ENCODE measurements around the gene RHOBTB3.
A peak's percentile ranks its signal among the peaks of the same experiment; 100 is the strongest.
"Not testable (repeated sequence)": the region's sequence is repeated elsewhere in the genome, so short reads cannot be mapped to it uniquely, and the experiment has no call there.

The RHOBTB3 gene

GRCh38 chr5:95806687-95807086 lies 75.6 kb downstream of the RHOBTB3 start:
- no peak overlapping the region for H3K27ac ChIP-seq (ENCODE audit: low read depth, low read length)
- H3K9me3 ChIP-seq (ENCODE audit: control insufficient read depth in 5 of 5, low read length in 5 of 5): peaks cover 0 to 6% (median 0%) of the 10 kb centered on the region in 5 donors
- no peaks in the 10 kb centered on the region for H3K27me3 ChIP-seq (ENCODE audit: control insufficient read depth in 5 of 5, insufficient read depth in 4 of 5, low read length in 5 of 5)
- peaks cover 9 to 39% (median 37%) of the 10 kb centered on the region in 5 donors for H3K4me1 ChIP-seq (ENCODE audit: control insufficient read depth in 5 of 5, insufficient read depth in 5 of 5, low read length in 5 of 5)
- H3K36me3 ChIP-seq (ENCODE audit: control insufficient read depth in 5 of 5, insufficient read depth in 5 of 5, low read length in 5 of 5): peaks cover 0 to 2% (median 0%) of the 10 kb centered on the region in 5 donors
- H3K9ac ChIP-seq (ENCODE audit: low read length in 5 of 5): no peak overlapping the region
- no peak overlapping the region for H3K4me3 ChIP-seq (ENCODE audit: low read depth in 1 of 5, low read length in 5 of 5)

- H3K9ac ChIP-seq (ENCODE audit: low read length in 5 of 5): peak overlapping the region in 3 of 5 donors; percentile 25 to 53 (median 47)
- peaks cover 0 to 8% (median 4%) of the 10 kb centered on the region in 5 donors for H3K36me3 ChIP-seq (ENCODE audit: control insufficient read depth in 5 of 5, insufficient read depth in 5 of 5, low read length in 5 of 5)
- peak overlapping the region in 1 of 5 donors; percentile 45 for H3K4me3 ChIP-seq (ENCODE audit: low read depth in 1 of 5, low read length in 5 of 5)
- H3K4me1 ChIP-seq (ENCODE audit: control insufficient read depth in 5 of 5, insufficient read depth in 5 of 5, low read length in 5 of 5): peaks cover 9 to 46% (median 39%) of the 10 kb centered on the region in 5 donors
- H3K27ac ChIP-seq (ENCODE audit: low read depth, low read length): peak overlapping the region; percentile 89
- peaks cover 0 to 6% (median 0%) of the 10 kb centered on the region in 5 donors for H3K9me3 ChIP-seq (ENCODE audit: control insufficient read depth in 5 of 5, low read length in 5 of 5)
- no peaks in the 10 kb centered on the region for H3K27me3 ChIP-seq (ENCODE audit: control insufficient read depth in 5 of 5, insufficient read depth in 4 of 5, low read length in 5 of 5)
These were observed 77.0 kb downstream of the RHOBTB3 start for GRCh38 chr5:95808013-95808685.

- Histone ChIP-seq H3K27me3 (ENCODE audit: control insufficient read depth in 5 of 5, insufficient read depth in 4 of 5, low read length in 5 of 5) (no peaks in the 10 kb centered on the region), H3K27ac (ENCODE audit: low read depth, low read length) (peak overlapping the region; percentile 89), H3K9me3 (ENCODE audit: control insufficient read depth in 5 of 5, low read length in 5 of 5) (peaks cover 0 to 6% (median 0%) of the 10 kb centered on the region in 5 donors), H3K9ac (ENCODE audit: low read length in 5 of 5) (peak overlapping the region in 4 of 5 donors; percentile 12 to 47 (median 34)), H3K36me3 (ENCODE audit: control insufficient read depth in 5 of 5, insufficient read depth in 5 of 5, low read length in 5 of 5) (peaks cover 4 to 14% (median 8%) of the 10 kb centered on the region in 5 donors), H3K4me3 (ENCODE audit: low read depth in 1 of 5, low read length in 5 of 5) (peak overlapping the region in 2 of 5 donors; percentile 7 to 45), H3K4me1 (ENCODE audit: control insufficient read depth in 5 of 5, insufficient read depth in 5 of 5, low read length in 5 of 5) (peaks cover 9 to 46% (median 39%) of the 10 kb centered on the region in 5 donors)
These were observed 77.7 kb downstream of the RHOBTB3 start for GRCh38 chr5:95808686-95809413.

- H3K27ac ChIP-seq (ENCODE audit: low read depth, low read length): peak overlapping the region; percentile 89
- peaks cover 0 to 6% (median 0%) of the 10 kb centered on the region in 5 donors for H3K9me3 ChIP-seq (ENCODE audit: control insufficient read depth in 5 of 5, low read length in 5 of 5)
- peak overlapping the region in 2 of 5 donors; percentile 7 to 45 for H3K4me3 ChIP-seq (ENCODE audit: low read depth in 1 of 5, low read length in 5 of 5)
- H3K9ac ChIP-seq (ENCODE audit: low read length in 5 of 5): peak overlapping the region in 3 of 5 donors; percentile 12 to 44 (median 18)
- no peaks in the 10 kb centered on the region for H3K27me3 ChIP-seq (ENCODE audit: control insufficient read depth in 5 of 5, insufficient read depth in 4 of 5, low read length in 5 of 5)
- peaks cover 9 to 46% (median 39%) of the 10 kb centered on the region in 5 donors for H3K4me1 ChIP-seq (ENCODE audit: control insufficient read depth in 5 of 5, insufficient read depth in 5 of 5, low read length in 5 of 5)
- H3K36me3 ChIP-seq (ENCODE audit: control insufficient read depth in 5 of 5, insufficient read depth in 5 of 5, low read length in 5 of 5): peaks cover 4 to 19% (median 13%) of the 10 kb centered on the region in 5 donors
These were observed 78.4 kb downstream of the RHOBTB3 start for GRCh38 chr5:95809414-95809960.

GRCh38 chr5:95810305-95811125 lies 79.4 kb downstream of the RHOBTB3 start:
- peak overlapping the region in 3 of 5 donors; percentile 28 to 42 (median 31) for H3K9ac ChIP-seq (ENCODE audit: low read length in 5 of 5)
- no peak overlapping the region for H3K4me3 ChIP-seq (ENCODE audit: low read depth in 1 of 5, low read length in 5 of 5)
- no peaks in the 10 kb centered on the region for H3K9me3 ChIP-seq (ENCODE audit: control insufficient read depth in 5 of 5, low read length in 5 of 5)
- no peaks in the 10 kb centered on the region for H3K27me3 ChIP-seq (ENCODE audit: control insufficient read depth in 5 of 5, insufficient read depth in 4 of 5, low read length in 5 of 5)
- H3K4me1 ChIP-seq (ENCODE audit: control insufficient read depth in 5 of 5, insufficient read depth in 5 of 5, low read length in 5 of 5): peaks cover 9 to 46% (median 39%) of the 10 kb centered on the region in 5 donors
- peak overlapping the region; percentile 89 for H3K27ac ChIP-seq (ENCODE audit: low read depth, low read length)
- peaks cover 11 to 30% (median 23%) of the 10 kb centered on the region in 5 donors for H3K36me3 ChIP-seq (ENCODE audit: control insufficient read depth in 5 of 5, insufficient read depth in 5 of 5, low read length in 5 of 5)

GRCh38 chr5:95811126-95811423 lies 79.9 kb downstream of the RHOBTB3 start:
- H3K4me3 ChIP-seq (ENCODE audit: low read depth in 1 of 5, low read length in 5 of 5); H3K9me3 ChIP-seq (ENCODE audit: control insufficient read depth in 5 of 5, low read length in 5 of 5); H3K9ac ChIP-seq (ENCODE audit: low read length in 5 of 5); H3K27me3 ChIP-seq (ENCODE audit: control insufficient read depth in 5 of 5, insufficient read depth in 4 of 5, low read length in 5 of 5): not testable (repeated sequence)
- Histone ChIP-seq H3K27ac (ENCODE audit: low read depth, low read length) (peak overlapping the region; percentile 89), H3K36me3 (ENCODE audit: control insufficient read depth in 5 of 5, insufficient read depth in 5 of 5, low read length in 5 of 5) (peaks cover 11 to 35% (median 29%) of the 10 kb centered on the region in 5 donors), H3K4me1 (ENCODE audit: control insufficient read depth in 5 of 5, insufficient read depth in 5 of 5, low read length in 5 of 5) (peaks cover 9 to 48% (median 39%) of the 10 kb centered on the region in 5 donors)

- peaks cover 11 to 40% (median 33%) of the 10 kb centered on the region in 5 donors for H3K36me3 ChIP-seq (ENCODE audit: control insufficient read depth in 5 of 5, insufficient read depth in 5 of 5, low read length in 5 of 5)
- not testable (repeated sequence) for H3K4me3 ChIP-seq (ENCODE audit: low read depth in 1 of 5, low read length in 5 of 5); H3K9me3 ChIP-seq (ENCODE audit: control insufficient read depth in 5 of 5, low read length in 5 of 5); H3K27me3 ChIP-seq (ENCODE audit: control insufficient read depth in 5 of 5, insufficient read depth in 4 of 5, low read length in 5 of 5)
- H3K27ac ChIP-seq (ENCODE audit: low read depth, low read length): peak overlapping the region; percentile 62
- H3K9ac ChIP-seq (ENCODE audit: low read length in 5 of 5): peak overlapping the region in 2 of 5 donors; percentile 0 to 26
- H3K4me1 ChIP-seq (ENCODE audit: control insufficient read depth in 5 of 5, insufficient read depth in 5 of 5, low read length in 5 of 5): peaks cover 9 to 51% (median 39%) of the 10 kb centered on the region in 5 donors
These were observed 80.4 kb downstream of the RHOBTB3 start for GRCh38 chr5:95811461-95812073.

- peak overlapping the region in 2 of 5 donors; percentile 0 to 26 for H3K9ac ChIP-seq (ENCODE audit: low read length in 5 of 5)
- H3K27ac ChIP-seq (ENCODE audit: low read depth, low read length): peak overlapping the region; percentile 62
These were observed 80.9 kb downstream of the RHOBTB3 start for GRCh38 chr5:95812074-95812471.

GRCh38 chr5:95813035-95813434 lies 81.9 kb downstream of the RHOBTB3 start:
- not testable (repeated sequence) for H3K27me3 ChIP-seq (ENCODE audit: control insufficient read depth in 5 of 5, insufficient read depth in 4 of 5, low read length in 5 of 5); H3K4me3 ChIP-seq (ENCODE audit: low read depth in 1 of 5, low read length in 5 of 5); H3K9me3 ChIP-seq (ENCODE audit: control insufficient read depth in 5 of 5, low read length in 5 of 5); H3K9ac ChIP-seq (ENCODE audit: low read length in 5 of 5); H3K27ac ChIP-seq (ENCODE audit: low read depth, low read length)
- Histone ChIP-seq H3K4me1 (ENCODE audit: control insufficient read depth in 5 of 5, insufficient read depth in 5 of 5, low read length in 5 of 5) (peaks cover 12 to 64% (median 51%) of the 10 kb centered on the region in 5 donors), H3K36me3 (ENCODE audit: control insufficient read depth in 5 of 5, insufficient read depth in 5 of 5, low read length in 5 of 5) (peaks cover 11 to 47% (median 42%) of the 10 kb centered on the region in 5 donors)

More at GRCh38 chr5:95812074-95812471, 80.9 kb downstream of the RHOBTB3 start:
- H3K27me3 ChIP-seq (ENCODE audit: control insufficient read depth in 5 of 5, insufficient read depth in 4 of 5, low read length in 5 of 5): no peaks in the 10 kb centered on the region
- peaks cover 9 to 57% (median 44%) of the 10 kb centered on the region in 5 donors for H3K4me1 ChIP-seq (ENCODE audit: control insufficient read depth in 5 of 5, insufficient read depth in 5 of 5, low read length in 5 of 5)
- H3K36me3 ChIP-seq (ENCODE audit: control insufficient read depth in 5 of 5, insufficient read depth in 5 of 5, low read length in 5 of 5): peaks cover 11 to 44% (median 37%) of the 10 kb centered on the region in 5 donors
- H3K9me3 ChIP-seq (ENCODE audit: control insufficient read depth in 5 of 5, low read length in 5 of 5): no peaks in the 10 kb centered on the region
- no peak overlapping the region for H3K4me3 ChIP-seq (ENCODE audit: low read depth in 1 of 5, low read length in 5 of 5)
